DMS79 treated with DMSO at 0.1 percent for 48 hours (cell line): ENCODE results near the gene TLR10.
A peak's percentile ranks its signal among the peaks of the same experiment; 100 is the strongest.

Experiments used
- DNase-seq: peaks from one replicate; lab custom pipeline; 2025; lab: John Stamatoyannopoulos, UW

The TLR10 gene

GRCh38 chr4:38764277-38764676 lies 18.5 kb downstream of the TLR10 start:
- DNase-seq, result no peak

- DNase-seq, result no peak
Measured at GRCh38 chr4:38762560-38762959, 20.2 kb downstream of the TLR10 start.

- DNase-seq, result no peak
Measured at GRCh38 chr4:38759790-38760122, 23.0 kb downstream of the TLR10 start.

- no peak for DNase-seq
Measured at GRCh38 chr4:38759113-38759789, 23.5 kb downstream of the TLR10 start.

GRCh38 chr4:38757945-38758600 lies 24.7 kb downstream of the TLR10 start:
- no peak for DNase-seq

GRCh38 chr4:38752941-38753806 lies 29.6 kb downstream of the TLR10 start:
- DNase-seq, result no peak

- DNase-seq, result no peak
Measured at GRCh38 chr4:38752372-38752940, 30.3 kb downstream of the TLR10 start.

- no peak for DNase-seq
Measured at GRCh38 chr4:38751341-38752010, 31.3 kb downstream of the TLR10 start.

- DNase-seq, result no peak
Measured at GRCh38 chr4:38749336-38749735, 33.5 kb downstream of the TLR10 start.

GRCh38 chr4:38747629-38748028 lies 35.2 kb downstream of the TLR10 start:
- DNase-seq, result no peak

- no peak for DNase-seq
Measured at GRCh38 chr4:38745881-38746280, 36.9 kb downstream of the TLR10 start.

GRCh38 chr4:38743866-38744265 lies 38.9 kb downstream of the TLR10 start:
- DNase-seq, result no peak

GRCh38 chr4:38740303-38740702 lies 42.5 kb downstream of the TLR10 start:
- no peak for DNase-seq

GRCh38 chr4:38738940-38739803 lies 43.6 kb downstream of the TLR10 start:
- no peak for DNase-seq

- DNase-seq, result no peak
Measured at GRCh38 chr4:38735870-38736269, 46.9 kb downstream of the TLR10 start.

- peak; percentile 67 for DNase-seq
Measured at GRCh38 chr4:38734911-38735310, 47.9 kb downstream of the TLR10 start.

- peak; percentile 67 for DNase-seq
Measured at GRCh38 chr4:38734446-38734845, 48.3 kb downstream of the TLR10 start.

GRCh38 chr4:38733663-38734062 lies 49.1 kb downstream of the TLR10 start:
- no peak for DNase-seq

- no peak for DNase-seq
Measured at GRCh38 chr4:38730830-38731646, 51.8 kb downstream of the TLR10 start.

- no peak for DNase-seq
Measured at GRCh38 chr4:38730493-38730829, 52.3 kb downstream of the TLR10 start.
